Neutrophil (primary cell): ENCODE results near the gene TMEM256.
A peak's percentile ranks its signal among the peaks of the same experiment; 100 is the strongest.

ENCODE experiments used
- H3K27ac ChIP-seq: fragments of 200-600 bp; sonication (generic); 2 replicates; pipeline ENCODE4 v1.5.1; 2016; ENCODE audit warnings: mild to moderate bottlenecking, moderate library complexity
- H3K27me3 ChIP-seq: fragments of 200-600 bp; sonication (generic); 2 replicates; pipeline ENCODE4 v1.6.0; 2016; ENCODE audit warnings: mild to moderate bottlenecking
- H3K36me3 ChIP-seq: fragments of 200-600 bp; sonication (generic); 2 replicates; pipeline ENCODE4 v1.5.1; 2017
- H3K4me1 ChIP-seq, 2 experiments: fragments of 200-600 bp in 1 of 2; sonication (generic) in 1 of 2; 1 replicate in 1 of 2; 2 replicates in 1 of 2; pipeline versions ENCODE4 v1.5.1 to v1.6.1; 2013 to 2016; ENCODE audit warnings: low read depth in 1 of 2, low read length in 1 of 2, mild to moderate bottlenecking in 1 of 2, moderate library complexity in 1 of 2; ENCODE audit not compliant: control insufficient read depth in 1 of 2, insufficient read depth in 1 of 2
- H3K4me3 ChIP-seq, 2 experiments: fragments of 200-600 bp in 1 of 2; sonication (generic) in 1 of 2; 1 replicate in 1 of 2; 2 replicates in 1 of 2; pipeline ENCODE4 v1.5.1; 2013 to 2016; ENCODE audit warnings: low read depth in 1 of 2, low read length in 1 of 2, mild to moderate bottlenecking in 1 of 2, moderate library complexity in 1 of 2
- H3K9me3 ChIP-seq: fragments of 200-600 bp; sonication (generic); 2 replicates; pipeline ENCODE4 v1.5.1; 2016
- TF ChIP-seq, protein P1 (sequence below): fragments of 200-600 bp; sonication (generic); IDR thresholded peaks from 2 replicates; pipeline ENCODE4 v1.5.1; 2016; ENCODE audit warnings: antibody characterized with exemption

Gene TMEM256

DNA sequence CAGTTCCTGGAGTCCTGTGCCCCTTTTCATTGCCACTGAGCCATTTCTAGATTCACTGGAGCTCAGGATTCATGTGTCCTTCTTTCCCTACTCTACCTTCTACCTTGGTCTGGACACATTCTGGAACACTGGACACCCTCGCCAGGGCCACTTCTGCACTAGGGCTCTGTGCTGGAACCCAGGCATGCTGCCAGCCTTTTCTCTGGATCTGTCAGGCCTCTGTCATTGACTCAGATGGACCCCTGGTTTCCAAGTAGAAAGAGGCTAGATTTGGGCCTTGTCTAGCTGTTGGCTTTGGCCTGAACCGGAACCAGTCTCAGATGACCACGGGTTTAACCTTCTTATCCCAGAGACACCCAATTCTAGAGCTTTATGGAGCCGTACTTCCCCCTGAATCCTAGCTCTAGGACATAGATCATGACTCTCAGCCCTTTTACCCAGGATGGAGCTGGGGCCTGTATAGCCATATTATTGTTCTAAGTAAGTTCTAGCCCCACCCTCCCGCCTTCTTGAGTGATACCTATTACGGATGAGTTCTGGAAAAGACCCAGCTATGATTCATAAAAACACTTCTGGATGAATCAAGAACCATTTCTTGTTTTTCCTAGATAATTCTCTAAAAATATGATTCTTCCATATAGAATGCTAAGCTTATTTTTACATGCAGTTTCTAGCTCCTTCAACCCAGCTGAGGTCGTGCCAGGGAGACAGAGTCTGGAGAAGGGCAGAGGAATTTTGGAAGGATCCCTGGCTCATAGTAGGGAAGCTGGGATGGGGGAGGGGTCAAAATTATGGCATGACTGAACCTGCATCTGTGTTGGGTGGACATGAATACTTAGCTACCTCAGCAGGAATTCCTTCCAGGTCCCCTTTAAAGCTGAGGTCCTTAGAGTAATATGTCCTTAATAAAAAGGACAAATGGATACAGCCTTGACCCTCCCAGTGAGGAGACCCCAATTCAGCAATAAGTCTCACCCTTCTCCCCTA lies 39.9 kb upstream of the TMEM256 start:
- Histone ChIP-seq H3K4me1 (peaks cover 25 to 38% of the 10 kb centered on the region in 2 experiments), H3K4me3 (no peak overlapping the region), H3K27me3 (peaks cover 100% of the 10 kb centered on the region)

DNA sequence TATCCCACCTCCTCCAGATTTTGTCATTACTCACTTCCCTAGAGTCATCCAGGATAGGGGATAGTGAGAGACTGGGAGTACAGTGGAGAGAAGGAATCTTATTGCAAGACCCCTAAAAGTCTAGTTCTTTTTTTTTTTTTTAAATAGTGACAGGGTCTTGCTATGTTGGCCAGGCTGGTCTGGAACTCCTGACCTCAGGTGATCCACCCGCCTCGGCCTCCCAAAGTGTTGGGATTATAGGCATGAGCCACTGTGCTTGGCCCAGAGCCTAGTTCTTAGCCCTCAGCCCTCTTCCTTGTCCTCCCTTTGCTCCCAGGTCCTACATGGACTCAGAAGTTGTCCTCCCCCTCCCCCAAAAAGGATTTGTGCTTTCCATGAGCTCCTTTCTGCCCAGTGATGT lies 38.2 kb upstream of the TMEM256 start:
- Histone ChIP-seq H3K36me3 (no peaks in the 10 kb centered on the region), H3K27me3 (peaks cover 100% of the 10 kb centered on the region), H3K4me3 (no peak overlapping the region), H3K27ac (no peak overlapping the region), H3K4me1 (peaks cover 40 to 54% of the 10 kb centered on the region in 2 experiments), H3K9me3 (no peaks in the 10 kb centered on the region)
- TF ChIP-seq, protein P1, sequence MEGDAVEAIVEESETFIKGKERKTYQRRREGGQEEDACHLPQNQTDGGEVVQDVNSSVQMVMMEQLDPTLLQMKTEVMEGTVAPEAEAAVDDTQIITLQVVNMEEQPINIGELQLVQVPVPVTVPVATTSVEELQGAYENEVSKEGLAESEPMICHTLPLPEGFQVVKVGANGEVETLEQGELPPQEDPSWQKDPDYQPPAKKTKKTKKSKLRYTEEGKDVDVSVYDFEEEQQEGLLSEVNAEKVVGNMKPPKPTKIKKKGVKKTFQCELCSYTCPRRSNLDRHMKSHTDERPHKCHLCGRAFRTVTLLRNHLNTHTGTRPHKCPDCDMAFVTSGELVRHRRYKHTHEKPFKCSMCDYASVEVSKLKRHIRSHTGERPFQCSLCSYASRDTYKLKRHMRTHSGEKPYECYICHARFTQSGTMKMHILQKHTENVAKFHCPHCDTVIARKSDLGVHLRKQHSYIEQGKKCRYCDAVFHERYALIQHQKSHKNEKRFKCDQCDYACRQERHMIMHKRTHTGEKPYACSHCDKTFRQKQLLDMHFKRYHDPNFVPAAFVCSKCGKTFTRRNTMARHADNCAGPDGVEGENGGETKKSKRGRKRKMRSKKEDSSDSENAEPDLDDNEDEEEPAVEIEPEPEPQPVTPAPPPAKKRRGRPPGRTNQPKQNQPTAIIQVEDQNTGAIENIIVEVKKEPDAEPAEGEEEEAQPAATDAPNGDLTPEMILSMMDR, result no peak

More for the DNA sequence above, 39.9 kb upstream of the TMEM256 start:
- Histone ChIP-seq H3K36me3 (no peaks in the 10 kb centered on the region), H3K9me3 (no peaks in the 10 kb centered on the region), H3K27ac (no peak overlapping the region)
- TF ChIP-seq, protein P1, result no peak

DNA sequence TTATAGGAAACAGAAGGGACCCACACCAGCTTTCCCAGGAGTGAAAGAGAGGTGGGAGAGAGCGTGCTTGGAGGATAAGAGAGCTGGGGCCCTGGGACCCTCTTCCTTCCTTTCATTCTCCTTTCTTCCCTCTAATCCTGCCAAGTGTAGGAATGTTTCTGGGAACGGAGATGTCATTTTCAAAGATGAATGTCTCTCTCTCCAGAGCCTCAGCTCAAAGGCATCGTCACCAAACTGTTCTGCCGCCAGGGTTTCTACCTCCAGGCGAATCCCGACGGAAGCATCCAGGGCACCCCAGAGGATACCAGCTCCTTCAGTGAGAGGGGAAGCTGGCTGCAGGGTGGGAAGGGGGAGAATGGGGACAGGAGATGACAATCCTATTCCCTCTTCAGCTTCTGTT lies 37.4 kb upstream of the TMEM256 start:
- no peaks in the 10 kb centered on the region for H3K9me3 ChIP-seq
- TF ChIP-seq, protein P1, result no peak
- H3K4me3 ChIP-seq, result no peak overlapping the region
- no peaks in the 10 kb centered on the region for H3K36me3 ChIP-seq
- peaks cover 96% of the 10 kb centered on the region for H3K27me3 ChIP-seq
- H3K27ac ChIP-seq, result no peak overlapping the region
- H3K4me1 ChIP-seq, result peaks cover 49 to 63% of the 10 kb centered on the region in 2 experiments

DNA sequence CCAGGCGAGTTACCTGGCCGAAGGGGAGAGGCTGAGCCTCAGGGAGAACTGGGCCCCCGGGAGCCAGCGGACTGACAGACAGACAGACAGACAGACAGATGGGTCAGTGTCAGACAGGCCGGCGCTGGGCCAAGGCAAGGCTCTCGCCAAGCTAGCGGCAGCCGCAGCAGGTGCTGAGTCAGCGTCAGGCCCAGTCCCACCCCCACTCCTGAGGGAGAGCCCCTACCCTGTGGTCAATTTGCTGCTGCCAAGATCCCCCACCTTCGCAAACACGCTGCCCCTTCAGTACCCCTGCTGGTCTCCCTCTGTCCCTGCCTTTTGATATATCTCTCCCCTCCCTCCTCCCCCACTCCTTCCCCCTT lies 36.9 kb upstream of the TMEM256 start:
- H3K4me3 ChIP-seq, result no peak overlapping the region
- H3K27ac ChIP-seq, result no peak overlapping the region
- H3K4me1 ChIP-seq, result peaks cover 53 to 65% of the 10 kb centered on the region in 2 experiments
- H3K27me3 ChIP-seq, result peaks cover 91% of the 10 kb centered on the region
- H3K9me3 ChIP-seq, result no peaks in the 10 kb centered on the region
- H3K36me3 ChIP-seq, result no peaks in the 10 kb centered on the region
- TF ChIP-seq, protein P1, result no peak

DNA sequence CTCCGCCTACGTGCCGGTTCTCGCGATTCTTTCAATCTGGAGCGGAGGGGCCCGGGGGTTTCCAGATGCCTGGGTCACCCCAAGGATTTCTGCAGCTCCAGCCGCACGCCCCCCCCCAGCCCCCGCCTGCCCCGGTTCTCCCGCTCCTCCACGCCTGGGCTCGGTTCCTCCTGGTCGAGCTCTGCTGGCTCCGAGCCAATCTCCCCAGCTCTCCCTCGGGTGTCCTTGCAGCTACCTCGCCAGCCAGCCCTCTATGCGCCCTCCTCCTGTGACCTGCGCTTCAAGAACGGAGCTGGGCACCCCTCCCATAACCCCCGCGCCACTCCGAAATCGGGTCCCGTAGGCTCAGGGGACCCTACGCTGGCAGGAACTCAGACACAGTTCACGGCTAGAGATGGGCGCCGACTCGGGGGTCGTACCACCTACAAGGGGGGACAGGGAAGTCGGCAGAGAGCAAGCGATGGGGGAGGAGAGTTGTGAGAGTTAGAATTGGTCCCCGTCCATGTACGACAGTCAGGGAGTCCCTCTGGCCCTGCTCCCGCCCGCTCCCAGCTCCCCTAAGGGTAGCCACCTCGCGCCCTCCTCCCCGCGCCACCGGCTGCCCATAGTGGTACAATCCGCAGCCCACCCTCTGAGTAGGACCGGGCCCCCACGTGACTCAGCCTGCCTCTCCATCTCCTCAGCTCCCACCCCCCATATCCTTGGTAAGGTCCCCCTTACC lies 36.4 kb upstream of the TMEM256 start:
- H3K27me3 ChIP-seq, result peaks cover 86% of the 10 kb centered on the region
- TF ChIP-seq, protein P1, result no peak
- H3K36me3 ChIP-seq, result no peaks in the 10 kb centered on the region
- peak overlapping the region in 1 of 2 experiments; percentile 6 for H3K4me3 ChIP-seq
- peaks cover 55 to 65% of the 10 kb centered on the region in 2 experiments for H3K4me1 ChIP-seq
- no peak overlapping the region for H3K27ac ChIP-seq
- H3K9me3 ChIP-seq, result no peaks in the 10 kb centered on the region
